ENCODE data around the gene RNF17. TPM values are rescaled to one million over a fixed set of nuclear protein-coding genes. Genes with fewer than 3 reads are reported as not detected.

RNF17 gene
- total RNA-seq, 1 donor from 2014 or later: not detected

Other genes with a start within 250 kb of the RNF17 start
- 0.42 and 0.51 TPM in 2 replicates for gene ATP12A, start 83.8 kb upstream of the RNF17 start, total RNA-seq

All from T-helper 1 cell treated with Interleukin-12 subunit alpha and Interleukin-12 subunit beta and Interleukin-4 antibody, amounts not matched to agents 30 ng/mL and 1 ng/mL, for 36 hours (primary cell).